Measurements from ENCODE around the gene CORO2B. TPM values are rescaled to one million over a fixed set of nuclear protein-coding genes. Genes with fewer than 3 reads are reported as not detected.
A peak's percentile ranks its signal among the peaks of the same experiment; 100 is the strongest.

Gene CORO2B
- total and polyA plus RNA-seq, 2 of the 13 experiments (the other 11 are each of a cell fraction or from before 2014, with no cell fraction given): 0.35 to 0.63 TPM

GRCh38 chr15:68612979-68613740, 34.4 kb downstream of the CORO2B start:
- Histone ChIP-seq H4K20me1 (ENCODE audit: insufficient read depth, low read length) (no peaks in the 10 kb centered on the region), H2AFZ (ENCODE audit: low read length) (no peak overlapping the region), H3K9ac (ENCODE audit: insufficient read depth, low read depth, low read length) (no peak overlapping the region), H3K4me1 (ENCODE audit: insufficient read depth, low read length) (no peaks in the 10 kb centered on the region), H3K4me3 (replicated peaks in 1 of 3; ENCODE audit: insufficient read depth in 1 of 3, low read depth in 2 of 3, low read length in 3 of 3) (no peak overlapping the region), H3K79me2 (ENCODE audit: insufficient read depth, low read length) (no peaks in the 10 kb centered on the region), H3K9me3 (ENCODE audit: low read length) (no peaks in the 10 kb centered on the region), H3K4me2 (ENCODE audit: low read depth, low read length) (no peak overlapping the region), H3K27ac (ENCODE audit: extremely low read length, insufficient read depth, low read length) (no peak overlapping the region), H3K27me3 (ENCODE audit: control insufficient read depth in 1 of 2, insufficient read depth in 2 of 2, low read length in 2 of 2) (peaks cover 1 to 11% of the 10 kb centered on the region in 2 experiments; a peak in 3 of 5 replicates), H3K36me3 (replicated peaks in 1 of 2; ENCODE audit: control insufficient read depth in 1 of 2, insufficient read depth in 2 of 2, low read length in 2 of 2) (no peaks in the 10 kb centered on the region)
- WGBS (ENCODE audit: low lambda C conversion rate): 38% methylated on average over 6 of the region's 6 CpGs
- ATAC-seq: no peak
- no TSS peak for BruUV-seq (replicated peaks)
- ChIA-PET POLR2A (no interaction called here), CTCF (ENCODE audit: low intra/inter-chr PET ratio, low total read pairs) (no interaction called here)
- peak; percentile 56 for TF ChIP-seq ZNF143 (CRISPR knock-in tag; IDR thresholded peaks at IDR 0.05)
- TF ChIP-seq THAP11 (CRISPR knock-in tag; IDR thresholded peaks at IDR 0.05): peak; percentile 84
- no peak for TF ChIP-seq ZNF230 (CRISPR knock-in tag; IDR thresholded peaks at IDR 0.05)
- DNase-seq (ENCODE audit: low spot score): no peak
- in situ Hi-C loops (cut with HindIII; ENCODE audit: extremely low pct_ligation_motif_present, low pct_unique_long_range_greater_than_20kb) (no loop called here), intact Hi-C loops (cut with micrococcal nuclease; ENCODE audit: unreplicated experiment) (no loop called here)
- FAIRE-seq: no peak

DNA sequence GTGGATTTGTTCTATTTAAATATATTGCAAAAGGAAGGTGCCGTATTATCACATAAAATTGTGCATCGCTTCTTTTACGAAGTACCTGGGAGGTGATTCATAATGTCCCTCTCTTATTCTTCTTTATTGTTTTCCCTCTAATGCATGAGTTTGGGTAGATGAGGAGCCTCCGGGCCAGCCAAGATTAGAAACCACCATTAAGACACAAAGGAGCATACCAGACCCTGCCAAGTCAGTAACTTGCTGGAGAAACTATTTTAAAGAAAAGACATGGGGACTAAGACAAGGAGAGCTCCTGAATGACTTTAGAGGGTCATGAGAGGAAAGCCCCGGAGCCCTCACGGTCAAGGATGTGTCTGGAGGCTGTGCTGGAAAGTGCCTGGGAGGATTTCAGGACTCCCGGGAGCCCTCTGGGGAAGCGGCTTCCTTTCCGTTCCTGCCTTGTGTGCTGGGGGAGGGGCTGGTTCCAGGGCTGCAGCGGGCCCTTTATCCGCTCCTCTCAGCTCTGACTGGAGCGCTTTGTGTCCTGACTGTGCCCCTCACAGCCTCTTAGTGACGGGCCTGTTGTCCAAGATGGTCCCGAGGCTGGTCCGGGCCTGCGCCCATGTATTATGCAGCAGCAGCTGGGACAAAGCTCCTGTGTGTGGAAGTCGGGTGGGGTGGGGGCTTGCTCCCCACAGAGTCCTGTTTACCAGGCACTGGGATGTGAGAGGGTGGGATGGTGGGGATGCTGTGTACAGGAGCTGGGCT, 35.7 kb downstream of the CORO2B start:
- no peaks in the 10 kb centered on the region for H4K20me1 ChIP-seq (ENCODE audit: insufficient read depth, low read length)
- intact Hi-C loops (cut with micrococcal nuclease; ENCODE audit: unreplicated experiment): no loop called here
- no peak overlapping the region for H3K9ac ChIP-seq (ENCODE audit: insufficient read depth, low read depth, low read length)
- H3K27me3 ChIP-seq (ENCODE audit: control insufficient read depth in 1 of 2, insufficient read depth in 2 of 2, low read length in 2 of 2): peaks cover 1 to 11% of the 10 kb centered on the region in 2 experiments; a peak in 3 of 5 replicates
- no peaks in the 10 kb centered on the region for H3K36me3 ChIP-seq (replicated peaks in 1 of 2; ENCODE audit: control insufficient read depth in 1 of 2, insufficient read depth in 2 of 2, low read length in 2 of 2)
- H3K79me2 ChIP-seq (ENCODE audit: insufficient read depth, low read length): no peaks in the 10 kb centered on the region
- in situ Hi-C loops (cut with HindIII; ENCODE audit: extremely low pct_ligation_motif_present, low pct_unique_long_range_greater_than_20kb): no loop called here
- DNase-seq (ENCODE audit: low spot score): no peak
- no peaks in the 10 kb centered on the region for H3K9me3 ChIP-seq (ENCODE audit: low read length)
- no TSS peak for BruUV-seq (replicated peaks)
- CTCF ChIA-PET (ENCODE audit: low intra/inter-chr PET ratio, low total read pairs): no interaction called here
- no peak for ATAC-seq
- WGBS (ENCODE audit: low lambda C conversion rate): 37% methylated on average over 9 of the region's 17 CpGs
- H3K4me2 ChIP-seq (ENCODE audit: low read depth, low read length): no peak overlapping the region
- POLR2A ChIA-PET: no interaction called here
- H3K4me1 ChIP-seq (ENCODE audit: insufficient read depth, low read length): no peaks in the 10 kb centered on the region
- no peak for FAIRE-seq
- no peak for TF ChIP-seq HHEX (CRISPR knock-in tag; IDR thresholded peaks at IDR 0.05)
- TF ChIP-seq ZNF232 (CRISPR knock-in tag; IDR thresholded peaks at IDR 0.05; ENCODE audit: borderline replicate concordance): no peak
- no peak for TF ChIP-seq ZNF546 (CRISPR knock-in tag; conservative IDR thresholded peaks at IDR 0.05)
- no peak for TF ChIP-seq ZNF724P (CRISPR knock-in tag; IDR thresholded peaks at IDR 0.05; ENCODE audit: borderline replicate concordance)
- no peak for TF ChIP-seq HOXA5 (CRISPR knock-in tag; IDR thresholded peaks at IDR 0.05)
- no peak for TF ChIP-seq SALL2 (CRISPR knock-in tag; IDR thresholded peaks at IDR 0.05)
- no peak for TF ChIP-seq ZNF432 (CRISPR knock-in tag; IDR thresholded peaks at IDR 0.05; ENCODE audit: borderline replicate concordance)
- TF ChIP-seq ZNF644 (CRISPR knock-in tag; IDR thresholded peaks at IDR 0.05; ENCODE audit: low read depth): no peak
- TF ChIP-seq SNAI1 (CRISPR knock-in tag; IDR thresholded peaks at IDR 0.05; ENCODE audit: borderline replicate concordance): no peak
- TF ChIP-seq JUNB (CRISPR knock-in tag; IDR thresholded peaks at IDR 0.05; ENCODE audit: borderline replicate concordance): no peak
- TF ChIP-seq ATF7-NPFF (CRISPR knock-in tag; IDR thresholded peaks at IDR 0.05; ENCODE audit: low read depth): no peak
- H3K27ac ChIP-seq (ENCODE audit: extremely low read length, insufficient read depth, low read length): no peak overlapping the region
- no peak overlapping the region for H2AFZ ChIP-seq (ENCODE audit: low read length)
- no peak overlapping the region for H3K4me3 ChIP-seq (replicated peaks in 1 of 3; ENCODE audit: insufficient read depth in 1 of 3, low read depth in 2 of 3, low read length in 3 of 3)

All from HepG2 (cell line).